PFSK-1 (cell line): ENCODE measurements around the gene GMCL1.

Experiments used
- FOXP2 ChIP-seq: optimal IDR thresholded peaks from 2 replicates; pipeline ENCODE3; 2011; ENCODE audit warnings: borderline replicate concordance, control low read depth, inconsistent platforms; ENCODE audit not compliant: insufficient read depth; ENCODE audit errors: extremely low read length, extremely low read depth
- POLR2AphosphoS5 ChIP-seq: IDR thresholded peaks from 2 replicates; pipeline ENCODE4 v1.6.1; 2012; ENCODE audit warnings: low read depth, mild to moderate bottlenecking, control low read depth, low read length, moderate library complexity
- SIN3A ChIP-seq: IDR thresholded peaks from 2 replicates; pipeline ENCODE4 v1.6.1; 2012; ENCODE audit warnings: mild to moderate bottlenecking, low read length, moderate library complexity, borderline replicate concordance; ENCODE audit not compliant: insufficient read depth
- TAF1 ChIP-seq: IDR thresholded peaks from 2 replicates; pipeline ENCODE4 v1.6.1; 2012; ENCODE audit warnings: low read length, control low read depth, borderline replicate concordance; ENCODE audit not compliant: insufficient read depth
- TF ChIP-seq, protein P1 (sequence below), 2 experiments: IDR thresholded peaks; 2 replicates each; pipeline versions ENCODE4 v1.6.1 to v1.8.0; 2011 to 2012; ENCODE audit warnings: low read depth in 2 of 2, low read length in 2 of 2, control low read depth in 1 of 2, inconsistent platforms in 1 of 2, mild to moderate bottlenecking in 1 of 2, moderate library complexity in 1 of 2; ENCODE audit not compliant: insufficient read depth in 1 of 2

GRCh38 chr2:69835666-69836065 is 6.2 kb downstream of the GMCL1 start:
- TF ChIP-seq, protein P1, sequence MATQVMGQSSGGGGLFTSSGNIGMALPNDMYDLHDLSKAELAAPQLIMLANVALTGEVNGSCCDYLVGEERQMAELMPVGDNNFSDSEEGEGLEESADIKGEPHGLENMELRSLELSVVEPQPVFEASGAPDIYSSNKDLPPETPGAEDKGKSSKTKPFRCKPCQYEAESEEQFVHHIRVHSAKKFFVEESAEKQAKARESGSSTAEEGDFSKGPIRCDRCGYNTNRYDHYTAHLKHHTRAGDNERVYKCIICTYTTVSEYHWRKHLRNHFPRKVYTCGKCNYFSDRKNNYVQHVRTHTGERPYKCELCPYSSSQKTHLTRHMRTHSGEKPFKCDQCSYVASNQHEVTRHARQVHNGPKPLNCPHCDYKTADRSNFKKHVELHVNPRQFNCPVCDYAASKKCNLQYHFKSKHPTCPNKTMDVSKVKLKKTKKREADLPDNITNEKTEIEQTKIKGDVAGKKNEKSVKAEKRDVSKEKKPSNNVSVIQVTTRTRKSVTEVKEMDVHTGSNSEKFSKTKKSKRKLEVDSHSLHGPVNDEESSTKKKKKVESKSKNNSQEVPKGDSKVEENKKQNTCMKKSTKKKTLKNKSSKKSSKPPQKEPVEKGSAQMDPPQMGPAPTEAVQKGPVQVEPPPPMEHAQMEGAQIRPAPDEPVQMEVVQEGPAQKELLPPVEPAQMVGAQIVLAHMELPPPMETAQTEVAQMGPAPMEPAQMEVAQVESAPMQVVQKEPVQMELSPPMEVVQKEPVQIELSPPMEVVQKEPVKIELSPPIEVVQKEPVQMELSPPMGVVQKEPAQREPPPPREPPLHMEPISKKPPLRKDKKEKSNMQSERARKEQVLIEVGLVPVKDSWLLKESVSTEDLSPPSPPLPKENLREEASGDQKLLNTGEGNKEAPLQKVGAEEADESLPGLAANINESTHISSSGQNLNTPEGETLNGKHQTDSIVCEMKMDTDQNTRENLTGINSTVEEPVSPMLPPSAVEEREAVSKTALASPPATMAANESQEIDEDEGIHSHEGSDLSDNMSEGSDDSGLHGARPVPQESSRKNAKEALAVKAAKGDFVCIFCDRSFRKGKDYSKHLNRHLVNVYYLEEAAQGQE (IDR thresholded peaks at IDR 0.05; ENCODE audit: insufficient read depth in 1 of 2, low read depth in 2 of 2, low read length in 2 of 2) = no peak
- TF ChIP-seq POLR2AphosphoS5 = no peak
- TF ChIP-seq TAF1 = no peak
- TF ChIP-seq FOXP2 = no peak
- TF ChIP-seq SIN3A = no peak
